ENCODE measurements around the gene KIRREL3. TPM values are rescaled to one million over a fixed set of nuclear protein-coding genes. Genes with fewer than 3 reads are reported as not detected.

The KIRREL3 gene
- polyA plus RNA-seq, 1 of the 3 experiments (the other 2 are of a cell fraction) = 3.7 TPM

- H3K9me3 ChIP-seq = no peaks in the 10 kb centered on the region
- H3K4me3 ChIP-seq (ENCODE audit: low read depth in 2 of 2, low read length in 1 of 2) = no peak overlapping the region
- no peak for TF ChIP-seq MAX (IDR thresholded peaks at IDR 0.05; ENCODE audit: low read depth)
- no peak for TF ChIP-seq POLR2AphosphoS5 (IDR thresholded peaks at IDR 0.05; ENCODE audit: low read depth, low read length)
- TF ChIP-seq MXI1 (IDR thresholded peaks at IDR 0.05; ENCODE audit: low read depth, low read length) = no peak
- no peak for TF ChIP-seq ZBTB33 (IDR thresholded peaks at IDR 0.05; ENCODE audit: borderline replicate concordance, low read depth)
- no peak for TF ChIP-seq EP300 (IDR thresholded peaks at IDR 0.05; ENCODE audit: borderline replicate concordance in 1 of 2, low read depth in 1 of 2, low read length in 1 of 2)
- no peak for TF ChIP-seq RCOR1 (IDR thresholded peaks at IDR 0.05; ENCODE audit: low read length)
- TF ChIP-seq YY1 (IDR thresholded peaks at IDR 0.05; ENCODE audit: low read depth) = no peak
- TF ChIP-seq USF2 (IDR thresholded peaks at IDR 0.05; ENCODE audit: borderline replicate concordance, low read depth, low read length) = no peak
- TF ChIP-seq GATA2 (CRISPR knock-in tag; IDR thresholded peaks at IDR 0.05) = no peak
- POLR2A ChIA-PET = no interaction called here
- CTCF ChIA-PET = interaction anchor here (2.5 kb wide), 1 partner anchor 23 kb away, joined by 9 read pairs; no protein-coding TSS in a partner anchor
- H3K36me3 ChIP-seq (replicated peaks in 1 of 2; ENCODE audit: control insufficient read depth in 1 of 2, insufficient read depth in 2 of 2, low read length in 1 of 2) = no peaks in the 10 kb centered on the region
- H3K79me2 ChIP-seq (ENCODE audit: insufficient read depth) = no peaks in the 10 kb centered on the region
- no peaks in the 10 kb centered on the region for H3K27me3 ChIP-seq (ENCODE audit: insufficient read depth)
- no peaks in the 10 kb centered on the region for H4K20me1 ChIP-seq (ENCODE audit: insufficient read depth)
- H3K27ac ChIP-seq (ENCODE audit: low read depth in 2 of 2, low read length in 1 of 2) = no peak overlapping the region
- no peak for DNase-seq
- H3K9ac ChIP-seq = no peak overlapping the region
- 83% methylated on average over 11 of the region's 11 CpGs for WGBS (ENCODE audit: low lambda C conversion rate)
- no peaks in the 10 kb centered on the region for H3K4me1 ChIP-seq (ENCODE audit: control insufficient read depth in 1 of 2, insufficient read depth in 2 of 2, low read depth in 1 of 2, low read length in 1 of 2)
- H3K4me2 ChIP-seq = no peak overlapping the region
- no peaks in the 10 kb centered on the region for H3K9me2 ChIP-seq
- no peak overlapping the region for H2AFZ ChIP-seq (ENCODE audit: low read depth)
- no peaks in the 10 kb centered on the region for H3F3A ChIP-seq (replicated peaks; ENCODE audit: insufficient read depth)
Observed at GRCh38 chr11:126694065-126694625, 306.4 kb downstream of the KIRREL3 start.

GRCh38 chr11:126687477-126687876, 313.1 kb downstream of the KIRREL3 start:
- Histone ChIP-seq H3K4me3 (ENCODE audit: low read depth in 2 of 2, low read length in 1 of 2) (no peak overlapping the region), H2AFZ (ENCODE audit: low read depth) (no peak overlapping the region), H4K20me1 (ENCODE audit: insufficient read depth) (no peaks in the 10 kb centered on the region), H3K36me3 (replicated peaks in 1 of 2; ENCODE audit: control insufficient read depth in 1 of 2, insufficient read depth in 2 of 2, low read length in 1 of 2) (no peaks in the 10 kb centered on the region), H3K79me2 (ENCODE audit: insufficient read depth) (no peaks in the 10 kb centered on the region), H3K27ac (ENCODE audit: low read depth in 2 of 2, low read length in 1 of 2) (no peak overlapping the region), H3K4me2 (no peak overlapping the region), H3K27me3 (ENCODE audit: insufficient read depth) (no peaks in the 10 kb centered on the region), H3K9me2 (no peaks in the 10 kb centered on the region), H3K9me3 (no peaks in the 10 kb centered on the region), H3K9ac (no peak overlapping the region), H3F3A (replicated peaks; ENCODE audit: insufficient read depth) (no peaks in the 10 kb centered on the region), H3K4me1 (ENCODE audit: control insufficient read depth in 1 of 2, insufficient read depth in 2 of 2, low read depth in 1 of 2, low read length in 1 of 2) (no peaks in the 10 kb centered on the region)
- ChIA-PET CTCF (interaction anchor here (0.8 to 2.5 kb wide), 3 partner anchors 21 to 303 kb away, joined by 3 to 13 read pairs (median 3); no protein-coding TSS in a partner anchor), POLR2A (no interaction called here)
- TF ChIP-seq EZH2phosphoT487 (IDR thresholded peaks at IDR 0.05; ENCODE audit: borderline replicate concordance, low read depth) = no peak
- TF ChIP-seq TEAD4 (IDR thresholded peaks at IDR 0.05; ENCODE audit: borderline replicate concordance, insufficient read depth) = no peak
- TF ChIP-seq RAD21 (IDR thresholded peaks at IDR 0.05; ENCODE audit: low read length) = no peak
- no peak for TF ChIP-seq GATA2 (CRISPR knock-in tag; IDR thresholded peaks at IDR 0.05)
- TF ChIP-seq CTCF (IDR thresholded peaks at IDR 0.05) = no peak
- no peak for DNase-seq
- WGBS (ENCODE audit: low lambda C conversion rate) = 77% methylated on average over 2 of the region's 2 CpGs

Data from SK-N-SH (cell line).